NCI-H1048 (cell line): Measurements from ENCODE around the gene SLC34A1.

Source experiments
- DNase-seq: peaks from one replicate; lab custom pipeline; 2025; lab: John Stamatoyannopoulos, UW

Gene SLC34A1

DNA sequence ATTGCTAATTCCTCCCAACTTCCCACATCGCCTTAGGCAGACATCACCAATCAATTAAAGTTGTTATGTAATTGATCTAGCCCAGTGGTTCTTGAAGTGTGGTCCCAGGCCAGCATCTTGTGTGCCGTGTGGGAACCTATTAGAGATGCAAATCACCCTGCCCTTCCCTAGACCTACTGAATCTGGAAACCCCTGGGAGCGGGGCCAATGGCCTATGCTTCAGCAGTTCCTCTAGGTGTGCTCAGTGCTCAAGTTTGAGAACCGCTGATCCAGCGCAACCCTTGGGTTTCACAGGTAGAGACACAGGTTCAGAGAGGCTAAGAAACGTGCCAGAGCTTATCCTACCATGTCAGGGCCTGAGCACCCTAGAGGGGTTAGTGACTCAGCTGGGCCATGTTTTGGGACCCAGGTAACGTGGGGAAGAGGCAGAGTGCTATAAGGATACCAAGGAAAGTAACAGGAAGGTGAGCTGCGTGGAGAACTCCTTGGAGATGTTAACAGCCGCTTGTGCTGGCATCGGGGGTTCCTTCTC is 4.4 kb downstream of the SLC34A1 start:
- no peak for DNase-seq

DNA sequence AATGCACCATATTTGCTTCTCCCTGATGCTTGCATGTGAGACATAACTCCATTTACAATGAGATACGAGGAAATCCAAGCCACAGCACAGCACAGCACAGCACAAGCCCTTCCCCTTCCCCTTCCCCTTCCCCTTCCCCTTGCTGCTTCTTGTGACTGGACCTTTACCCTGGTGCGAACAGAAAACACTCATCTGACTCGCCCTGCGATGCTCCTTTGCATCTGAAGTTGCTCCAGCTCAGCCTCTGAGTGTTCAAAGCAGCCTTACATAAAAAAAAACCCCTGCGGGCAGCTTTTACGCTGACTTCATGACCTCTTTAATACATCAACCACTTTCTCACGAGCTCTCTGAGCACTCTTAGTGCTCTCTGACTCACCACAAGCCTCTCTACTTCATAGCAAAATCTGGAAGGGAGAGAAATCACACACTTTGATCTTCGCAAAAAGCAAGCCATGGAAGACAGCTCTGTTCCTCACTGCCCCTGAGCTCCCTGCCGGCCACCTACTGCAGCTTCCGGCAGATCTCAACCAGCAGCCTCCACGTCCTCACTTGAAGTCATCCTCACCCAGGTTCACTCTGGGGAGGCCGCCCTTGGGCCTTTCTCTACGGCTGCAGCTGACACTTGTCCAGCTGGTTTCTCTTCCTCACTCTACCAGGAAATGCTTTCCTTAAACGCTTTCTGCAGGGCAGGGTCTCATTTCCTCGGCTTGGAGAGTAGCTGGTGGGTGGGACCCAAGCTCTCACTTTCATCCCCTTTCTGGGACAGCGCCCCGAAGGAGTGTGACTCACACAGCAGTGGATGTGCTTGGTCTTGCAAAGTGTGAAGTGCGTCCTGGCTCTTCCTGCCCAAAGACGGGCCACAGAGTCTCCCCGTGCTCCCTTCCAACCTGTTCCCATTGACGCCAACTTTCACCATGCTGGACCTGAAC is 5.3 kb downstream of the SLC34A1 start:
- no peak for DNase-seq

DNA sequence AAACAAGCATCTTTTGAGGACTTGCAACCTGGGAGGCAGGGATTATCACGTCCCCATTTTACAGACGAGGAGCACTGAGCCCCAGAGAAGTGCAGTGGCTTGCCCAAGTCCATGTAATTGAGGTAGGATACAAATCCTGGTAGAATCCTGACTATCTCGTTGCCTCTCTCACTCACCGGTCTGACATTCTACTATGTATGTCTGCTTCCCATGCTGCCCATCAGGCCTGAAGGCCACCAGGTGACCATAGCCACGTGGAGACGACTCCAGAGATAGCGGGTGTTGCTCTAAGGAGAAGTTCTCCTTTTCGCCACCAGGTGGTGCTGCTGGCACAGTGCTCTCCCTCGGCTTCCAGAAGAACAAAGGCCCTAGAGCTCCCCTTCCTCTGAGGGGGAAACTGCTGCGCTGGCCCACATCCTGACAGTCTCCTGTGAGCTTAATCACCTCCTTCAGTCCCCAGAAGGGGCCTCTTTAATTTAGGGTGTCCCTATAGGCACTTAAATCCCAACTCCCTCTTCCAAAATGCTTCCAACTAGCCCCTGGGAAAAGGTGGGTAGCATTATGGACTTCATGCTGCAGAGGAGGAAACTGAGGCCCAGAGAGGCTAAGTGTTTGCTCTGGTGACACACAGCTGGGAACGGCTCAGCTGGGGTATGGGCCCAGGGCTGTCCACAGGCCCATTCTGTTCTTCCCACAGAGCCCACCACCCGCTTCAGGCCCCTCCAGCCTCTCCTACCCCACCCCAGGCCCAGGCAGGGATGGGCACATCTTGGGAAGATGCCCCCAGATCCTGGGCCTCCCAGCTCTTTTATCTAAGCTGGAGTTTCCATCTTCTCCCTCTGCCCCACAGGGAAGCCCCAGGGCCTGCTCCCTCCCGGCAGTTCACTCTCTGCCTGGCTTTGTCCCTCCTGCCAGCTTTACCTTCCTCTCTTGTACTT is 6.4 kb downstream of the SLC34A1 start:
- DNase-seq: peak; percentile 70

GRCh38 chr5:177392765-177393164 is 8.5 kb downstream of the SLC34A1 start:
- no peak for DNase-seq

GRCh38 chr5:177393206-177393765 is 9.1 kb downstream of the SLC34A1 start:
- DNase-seq: no peak

- DNase-seq: no peak
Measured at GRCh38 chr5:177393990-177394389, 9.8 kb downstream of the SLC34A1 start.

DNA sequence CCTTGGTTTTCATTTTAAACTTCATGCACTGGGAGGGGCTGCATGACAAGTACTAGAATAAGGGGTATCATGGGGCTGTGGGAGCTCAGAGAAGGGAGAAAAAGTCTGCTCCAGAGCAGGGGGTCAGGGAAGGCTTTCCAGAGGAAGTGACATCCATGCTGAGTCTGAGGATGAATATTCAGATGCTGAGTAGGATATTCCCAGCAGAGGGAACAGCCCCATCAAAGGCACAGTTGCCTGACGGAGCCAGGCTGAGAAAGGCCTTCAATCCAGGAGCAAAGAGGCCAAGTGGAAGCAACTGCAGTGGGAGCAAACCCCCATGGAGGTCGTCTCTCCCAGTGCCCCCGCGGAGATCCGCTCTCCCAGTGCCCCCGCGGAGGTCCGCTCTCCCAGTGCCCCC is 11.8 kb downstream of the SLC34A1 start:
- no peak for DNase-seq

- DNase-seq: no peak
Measured at GRCh38 chr5:177396807-177397206, 12.6 kb downstream of the SLC34A1 start.

- DNase-seq: no peak
Measured at GRCh38 chr5:177397875-177398390, 13.7 kb downstream of the SLC34A1 start.

GRCh38 chr5:177399997-177400868 is 16.0 kb downstream of the SLC34A1 start, which contains the start of gene PFN3:
PFN3 (minus strand) TSS chr5:177400661; CDS start chr5:177400576, 85 bp downstream.
- DNase-seq: no peak

DNA sequence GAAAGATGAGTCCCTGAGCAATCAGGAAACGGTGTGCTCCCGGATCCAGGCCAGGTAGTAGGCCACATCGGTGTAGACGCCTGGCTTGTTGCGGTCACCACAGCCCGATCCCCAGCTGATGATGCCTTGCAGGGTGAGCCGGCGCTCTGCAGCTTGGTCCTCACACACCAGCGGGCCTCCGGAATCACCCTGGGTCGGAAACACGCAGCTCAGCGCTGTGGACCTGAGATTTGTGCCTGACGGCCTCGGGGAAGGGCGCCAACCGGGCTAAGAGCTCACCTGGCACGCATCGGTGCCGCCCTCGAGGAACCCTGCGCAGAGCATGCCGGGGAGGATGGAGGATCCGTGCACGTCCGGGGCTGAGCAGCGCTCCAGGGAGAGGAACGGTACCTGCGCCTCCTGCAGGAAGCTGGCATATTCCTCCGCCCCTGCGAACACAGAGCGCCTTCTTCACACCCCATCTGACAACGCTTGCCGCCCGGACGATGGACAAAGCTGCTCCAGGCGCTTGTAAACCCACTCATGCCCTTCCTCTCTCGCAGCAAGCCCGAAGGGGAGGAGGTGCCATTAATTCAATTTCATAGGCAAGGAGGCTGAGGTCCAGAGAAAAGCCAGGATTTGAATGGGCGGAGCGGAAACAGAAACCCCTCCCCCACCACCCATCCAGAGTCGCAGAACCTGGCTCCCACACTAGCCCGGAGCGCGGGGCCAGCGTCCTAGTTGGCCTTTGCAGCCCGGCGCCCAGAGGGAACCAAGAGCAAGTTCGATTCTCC is 18.2 kb downstream of the SLC34A1 start:
- peak; percentile 75 for DNase-seq

DNA sequence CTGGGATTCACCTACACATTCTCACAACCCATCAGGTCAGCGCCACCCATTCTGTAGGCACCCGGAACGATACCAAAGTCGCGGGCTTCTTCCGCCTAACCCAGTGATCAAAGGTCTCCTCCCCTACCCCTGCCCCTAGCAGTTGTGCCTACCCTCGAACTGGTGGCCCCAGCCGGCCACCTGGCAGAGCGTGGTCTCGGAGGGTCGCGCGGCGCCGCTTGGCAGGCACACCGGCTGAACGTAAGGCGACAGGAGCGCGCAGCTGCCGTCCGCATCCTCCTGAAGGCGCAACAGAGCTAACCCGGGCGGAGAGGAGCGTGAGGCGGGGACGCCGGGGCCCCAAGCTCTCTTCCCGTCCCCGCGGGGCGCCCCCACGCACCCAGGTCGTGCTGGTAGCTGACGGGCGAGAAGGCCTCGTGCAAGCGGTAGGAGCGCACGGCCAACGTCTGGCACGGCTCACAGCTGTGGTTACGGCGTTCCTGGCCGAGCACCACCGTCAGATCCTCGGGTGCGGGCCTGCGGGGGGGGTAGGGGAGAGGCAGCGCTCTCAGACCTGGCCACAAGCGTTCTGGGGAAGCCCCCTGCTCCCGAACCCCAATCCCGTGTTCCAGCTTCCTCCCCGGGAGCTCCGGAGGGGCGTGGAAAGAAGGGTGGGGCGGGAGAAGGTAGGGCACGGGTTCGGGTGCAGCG is 19.0 kb downstream of the SLC34A1 start:
- no peak for DNase-seq

DNA sequence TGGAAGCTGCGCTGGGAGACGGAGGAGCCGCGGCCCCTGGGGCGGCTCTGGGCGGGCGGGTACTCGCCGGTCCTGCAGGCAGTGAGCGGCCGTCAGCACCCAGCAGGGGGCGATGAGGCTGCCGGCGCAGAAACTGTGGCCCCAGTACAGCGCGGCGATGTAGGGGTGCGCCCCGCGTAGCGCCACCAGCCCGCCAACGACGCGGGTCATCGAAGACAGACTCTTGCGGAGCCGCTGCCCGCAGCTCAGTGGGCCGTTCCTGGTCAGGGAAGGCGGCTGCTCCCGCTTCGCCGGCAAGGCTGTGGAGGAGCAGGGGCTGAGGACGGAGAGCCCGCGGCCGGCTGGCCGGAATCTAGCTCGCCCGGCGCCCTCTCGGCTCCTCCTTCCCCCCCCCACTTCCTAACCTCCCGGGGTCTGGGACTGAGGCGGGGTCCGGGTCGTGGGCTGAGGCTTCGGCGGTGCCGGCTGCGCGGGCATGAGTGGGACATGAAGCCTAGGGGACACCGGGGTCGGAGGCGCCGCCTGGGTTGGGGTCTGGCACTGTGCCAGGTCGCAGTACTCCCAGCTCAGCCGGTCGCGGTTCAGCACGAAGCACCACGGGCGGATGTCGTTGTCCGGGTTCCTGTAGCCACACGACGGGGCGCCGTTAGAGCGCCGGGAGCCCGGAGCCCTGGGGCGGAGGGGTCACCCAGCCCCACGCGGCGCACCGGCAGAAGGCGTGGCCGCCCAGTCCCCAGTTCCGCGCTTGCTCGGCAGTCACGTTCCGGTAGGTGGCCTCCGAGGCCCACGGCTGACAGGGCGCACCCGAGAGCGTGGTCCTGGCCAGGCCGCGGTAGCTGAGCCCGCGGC is 19.8 kb downstream of the SLC34A1 start:
- no peak for DNase-seq

GRCh38 chr5:177404641-177405179 is 20.5 kb downstream of the SLC34A1 start:
- DNase-seq: no peak

DNA sequence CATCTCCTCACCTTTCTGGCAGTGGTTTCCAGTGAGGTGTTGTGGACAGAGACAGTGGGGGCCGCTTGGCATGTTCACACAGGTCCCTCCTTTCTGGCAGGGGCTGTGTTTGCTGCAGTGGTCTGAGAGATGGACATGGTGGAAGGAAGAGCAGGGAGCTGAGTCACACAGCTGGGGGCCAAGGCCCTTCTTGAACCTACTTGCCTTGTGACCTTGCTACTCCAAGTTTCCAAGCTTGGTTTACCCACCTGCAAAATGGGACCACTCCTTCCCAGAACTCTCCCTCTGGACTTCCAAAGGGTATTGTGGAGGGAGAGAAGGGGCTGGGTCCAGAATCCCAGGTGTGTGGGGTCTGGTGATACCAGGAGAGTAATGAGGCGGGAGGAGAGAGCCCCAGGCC is 21.1 kb downstream of the SLC34A1 start:
- no peak for DNase-seq

DNA sequence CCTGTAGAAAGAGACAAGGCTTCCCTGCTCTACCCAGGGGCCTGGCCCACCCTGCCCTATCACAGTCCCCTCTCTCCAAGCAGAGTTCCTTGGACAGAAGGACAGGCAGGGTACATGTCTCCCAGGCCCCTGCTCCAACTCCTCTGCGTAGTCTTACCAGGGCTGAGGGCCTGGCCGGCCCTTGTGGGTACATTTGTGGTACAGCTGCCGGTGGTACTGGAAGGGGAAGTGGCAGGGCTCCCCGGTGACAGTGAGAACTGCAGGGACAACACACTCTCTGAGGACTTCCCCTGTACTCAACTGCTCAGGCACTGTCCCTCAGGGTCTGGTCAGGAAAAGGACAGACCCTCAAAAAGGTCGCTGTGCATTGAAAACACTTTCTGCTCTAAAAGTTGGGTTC is 21.6 kb downstream of the SLC34A1 start:
- no peak for DNase-seq

DNA sequence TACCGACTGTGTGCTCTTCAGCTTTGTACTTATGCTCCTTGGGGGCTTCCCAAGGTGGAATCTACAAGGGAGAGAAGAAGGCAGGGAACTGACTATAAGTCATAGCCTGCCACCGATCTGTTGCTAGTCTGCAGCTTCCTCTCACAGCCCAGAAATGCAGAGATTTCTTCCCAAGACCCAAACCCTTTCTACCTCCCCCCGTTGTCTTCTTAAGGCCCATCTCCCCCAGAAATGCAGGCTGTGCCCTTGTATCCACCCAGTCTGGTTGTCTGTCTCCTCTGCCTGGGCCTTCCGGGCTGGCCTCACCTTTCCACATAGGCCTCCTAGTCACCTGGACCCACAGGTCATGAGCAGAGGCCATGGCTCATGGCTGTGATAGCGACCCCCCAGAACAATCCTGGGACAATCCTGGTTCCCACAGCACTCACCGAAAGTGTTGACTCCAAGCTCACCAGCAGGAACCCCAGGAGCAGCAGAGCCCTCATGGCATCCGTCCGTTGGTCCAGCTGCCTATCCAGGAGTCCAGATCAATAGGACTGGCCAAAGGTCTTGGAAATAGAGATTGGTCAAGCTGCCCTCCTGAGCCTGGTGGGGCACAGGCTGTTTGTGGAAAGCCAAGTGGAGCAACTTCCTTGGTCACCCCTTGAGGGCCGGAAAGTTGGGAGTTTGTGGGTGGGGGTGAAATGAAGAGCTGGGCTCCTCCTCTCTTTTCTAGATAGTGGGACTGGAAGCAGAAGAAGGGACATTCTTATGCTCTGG is 25.0 kb downstream of the SLC34A1 start, which contains the start of gene F12:
Gene F12, minus strand, starts transcription at position 522 of the 759 bp plus-strand sequence. Its CDS starts 37 bp downstream, at position 485.
- DNase-seq: no peak
